IPS-18c (cell line): ENCODE results near the gene BCL2L13.

ENCODE experiments used
- H3K4me3 ChIP-seq: 2 replicates; pipeline ENCODE4 v1.7.0; 2013; ENCODE audit warnings: low read depth, mild to moderate bottlenecking, low read length, moderate library complexity; ENCODE audit not compliant: insufficient read depth
- H3K9me3 ChIP-seq: one replicate; pipeline ENCODE4 v1.6.1; 2013; ENCODE audit warnings: mild to moderate bottlenecking, low read length, moderate library complexity; ENCODE audit not compliant: control insufficient read depth, insufficient read depth

BCL2L13 gene

GRCh38 chr22:17638432-17639246 is at the start of gene BCL2L13:
Gene BCL2L13, plus strand, starts transcription at chr22:17638757. Its CDS starts 16,955 bp downstream, at chr22:17655712.
- Histone ChIP-seq H3K9me3 (peaks cover 4% of the 10 kb centered on the region), H3K4me3 (peak within 1 kb of the TSS; percentile 92)

- Histone ChIP-seq H3K9me3 (no peaks in the 10 kb centered on the region), H3K4me3 (no peak overlapping the region)
Observed at GRCh38 chr22:17589810-17590375, 48.7 kb upstream of the BCL2L13 start.

GRCh38 chr22:17590586-17590985 is 48.0 kb upstream of the BCL2L13 start:
- Histone ChIP-seq H3K4me3 (no peak overlapping the region), H3K9me3 (no peaks in the 10 kb centered on the region)

- H3K9me3 ChIP-seq: no peaks in the 10 kb centered on the region
- H3K4me3 ChIP-seq: no peak overlapping the region
Observed at GRCh38 chr22:17592201-17592600, 46.4 kb upstream of the BCL2L13 start.

- Histone ChIP-seq H3K4me3 (no peak overlapping the region), H3K9me3 (no peaks in the 10 kb centered on the region)
Observed at GRCh38 chr22:17596226-17596625, 42.3 kb upstream of the BCL2L13 start.

GRCh38 chr22:17597217-17597616 is 41.3 kb upstream of the BCL2L13 start:
- H3K4me3 ChIP-seq: no peak overlapping the region
- H3K9me3 ChIP-seq: peaks cover 2% of the 10 kb centered on the region

- H3K4me3 ChIP-seq: no peak overlapping the region
- peaks cover 2% of the 10 kb centered on the region for H3K9me3 ChIP-seq
Observed at GRCh38 chr22:17598318-17598717, 40.2 kb upstream of the BCL2L13 start.

- Histone ChIP-seq H3K4me3 (no peak overlapping the region), H3K9me3 (peaks cover 2% of the 10 kb centered on the region)
Observed at GRCh38 chr22:17601031-17601430, 37.5 kb upstream of the BCL2L13 start.

- Histone ChIP-seq H3K9me3 (peaks cover 2% of the 10 kb centered on the region), H3K4me3 (no peak overlapping the region)
Observed at GRCh38 chr22:17603668-17604067, 34.9 kb upstream of the BCL2L13 start.

GRCh38 chr22:17606496-17606895 is 32.1 kb upstream of the BCL2L13 start:
- no peak overlapping the region for H3K4me3 ChIP-seq
- peaks cover under 1% of the 10 kb centered on the region for H3K9me3 ChIP-seq

GRCh38 chr22:17607891-17608521 is 30.6 kb upstream of the BCL2L13 start:
- Histone ChIP-seq H3K4me3 (no peak overlapping the region), H3K9me3 (no peaks in the 10 kb centered on the region)

- no peak overlapping the region for H3K4me3 ChIP-seq
- no peaks in the 10 kb centered on the region for H3K9me3 ChIP-seq
Observed at GRCh38 chr22:17612057-17612456, 26.5 kb upstream of the BCL2L13 start.

- no peak overlapping the region for H3K4me3 ChIP-seq
Observed at GRCh38 chr22:17613280-17613679, 25.3 kb upstream of the BCL2L13 start.

GRCh38 chr22:17627961-17628405 is 10.6 kb upstream of the BCL2L13 start:
- Histone ChIP-seq H3K4me3 (peak overlapping the region; percentile 92), H3K9me3 (no peaks in the 10 kb centered on the region)

More at GRCh38 chr22:17613280-17613679, 25.3 kb upstream of the BCL2L13 start:
- no peaks in the 10 kb centered on the region for H3K9me3 ChIP-seq

- H3K9me3 ChIP-seq: no peaks in the 10 kb centered on the region
- H3K4me3 ChIP-seq: peak within 1 kb of the TSS; percentile 92
Observed at GRCh38 chr22:17628406-17629172, 10.0 kb upstream of the BCL2L13 start, which contains the start of gene ATP6V1E1. Gene ATP6V1E1, minus strand, starts transcription at chr22:17628749. Its CDS starts 114 bp downstream, at chr22:17628635.

GRCh38 chr22:17629173-17629489 is 9.4 kb upstream of the BCL2L13 start:
- peak overlapping the region; percentile 92 for H3K4me3 ChIP-seq
- H3K9me3 ChIP-seq: no peaks in the 10 kb centered on the region

GRCh38 chr22:17629641-17630040 is 8.9 kb upstream of the BCL2L13 start:
- H3K4me3 ChIP-seq: no peak overlapping the region; the same call in 1 of the 2 replicates
- no peaks in the 10 kb centered on the region for H3K9me3 ChIP-seq
